Upper lobe of left lung (tissue), 4 donors: ENCODE measurements around the gene BOD1.

Experiments
- POLR2A ChIP-seq, 4 donors: fragments of 450-650 bp; IDR thresholded peaks; one replicate each; pipeline ENCODE4 v1.5.1; 2016 to 2017; ENCODE audit warnings: antibody characterized with exemption in 4 of 4, mild to moderate bottlenecking in 2 of 4
- POLR2AphosphoS5 ChIP-seq, 2 donors: sonication (generic); formaldehyde crosslinking; IDR thresholded peaks; one replicate each; pipeline ENCODE4 v1.5.1; 2017; ENCODE audit warnings: antibody characterized with exemption in 2 of 2

- TF ChIP-seq POLR2A (IDR thresholded peaks at IDR 0.05) (no peak), POLR2AphosphoS5 (IDR thresholded peaks at IDR 0.05) (no peak)
Observed at GRCh38 chr5:173645437-173645807, 29.0 kb upstream of the BOD1 start.
